ENCODE data around the gene OXNAD1. TPM values are rescaled to one million over a fixed set of nuclear protein-coding genes. Genes with fewer than 3 reads are reported as not detected.

The OXNAD1 gene
- total RNA-seq, 4 donors from 2014 or later: 10.6 to 16.3 (median 12.6) TPM

DNA sequence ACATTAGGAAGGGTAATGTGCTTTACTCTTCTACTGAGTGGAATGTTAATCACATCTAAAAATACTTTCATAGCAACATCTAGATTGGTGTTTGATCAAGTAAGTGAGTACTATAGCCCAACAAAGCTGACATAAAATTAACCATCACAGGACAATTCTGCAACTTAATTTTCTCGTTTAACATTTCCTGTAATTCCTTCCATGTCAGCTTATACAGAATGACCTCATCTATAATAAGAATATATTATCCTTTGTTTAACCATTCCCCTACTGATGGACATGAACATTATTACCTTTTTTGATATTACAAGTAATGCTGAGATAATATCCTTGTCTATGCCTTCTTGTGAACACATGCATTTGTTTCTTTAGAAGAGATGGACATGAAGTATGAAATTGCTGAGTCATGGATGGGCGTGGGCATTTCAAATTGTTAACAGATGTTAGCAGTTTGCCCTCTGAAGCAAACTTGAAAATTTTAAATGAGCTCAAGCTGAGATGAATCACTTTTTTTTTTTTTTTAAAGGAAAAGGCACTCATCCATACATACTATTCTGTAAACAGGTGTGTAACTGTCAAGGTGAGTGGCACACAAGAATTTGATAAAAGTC, 85.1 kb downstream of the OXNAD1 start:
- TF ChIP-seq, protein P1, sequence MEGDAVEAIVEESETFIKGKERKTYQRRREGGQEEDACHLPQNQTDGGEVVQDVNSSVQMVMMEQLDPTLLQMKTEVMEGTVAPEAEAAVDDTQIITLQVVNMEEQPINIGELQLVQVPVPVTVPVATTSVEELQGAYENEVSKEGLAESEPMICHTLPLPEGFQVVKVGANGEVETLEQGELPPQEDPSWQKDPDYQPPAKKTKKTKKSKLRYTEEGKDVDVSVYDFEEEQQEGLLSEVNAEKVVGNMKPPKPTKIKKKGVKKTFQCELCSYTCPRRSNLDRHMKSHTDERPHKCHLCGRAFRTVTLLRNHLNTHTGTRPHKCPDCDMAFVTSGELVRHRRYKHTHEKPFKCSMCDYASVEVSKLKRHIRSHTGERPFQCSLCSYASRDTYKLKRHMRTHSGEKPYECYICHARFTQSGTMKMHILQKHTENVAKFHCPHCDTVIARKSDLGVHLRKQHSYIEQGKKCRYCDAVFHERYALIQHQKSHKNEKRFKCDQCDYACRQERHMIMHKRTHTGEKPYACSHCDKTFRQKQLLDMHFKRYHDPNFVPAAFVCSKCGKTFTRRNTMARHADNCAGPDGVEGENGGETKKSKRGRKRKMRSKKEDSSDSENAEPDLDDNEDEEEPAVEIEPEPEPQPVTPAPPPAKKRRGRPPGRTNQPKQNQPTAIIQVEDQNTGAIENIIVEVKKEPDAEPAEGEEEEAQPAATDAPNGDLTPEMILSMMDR (IDR thresholded peaks at IDR 0.05; ENCODE audit: low read depth): no peak

DNA sequence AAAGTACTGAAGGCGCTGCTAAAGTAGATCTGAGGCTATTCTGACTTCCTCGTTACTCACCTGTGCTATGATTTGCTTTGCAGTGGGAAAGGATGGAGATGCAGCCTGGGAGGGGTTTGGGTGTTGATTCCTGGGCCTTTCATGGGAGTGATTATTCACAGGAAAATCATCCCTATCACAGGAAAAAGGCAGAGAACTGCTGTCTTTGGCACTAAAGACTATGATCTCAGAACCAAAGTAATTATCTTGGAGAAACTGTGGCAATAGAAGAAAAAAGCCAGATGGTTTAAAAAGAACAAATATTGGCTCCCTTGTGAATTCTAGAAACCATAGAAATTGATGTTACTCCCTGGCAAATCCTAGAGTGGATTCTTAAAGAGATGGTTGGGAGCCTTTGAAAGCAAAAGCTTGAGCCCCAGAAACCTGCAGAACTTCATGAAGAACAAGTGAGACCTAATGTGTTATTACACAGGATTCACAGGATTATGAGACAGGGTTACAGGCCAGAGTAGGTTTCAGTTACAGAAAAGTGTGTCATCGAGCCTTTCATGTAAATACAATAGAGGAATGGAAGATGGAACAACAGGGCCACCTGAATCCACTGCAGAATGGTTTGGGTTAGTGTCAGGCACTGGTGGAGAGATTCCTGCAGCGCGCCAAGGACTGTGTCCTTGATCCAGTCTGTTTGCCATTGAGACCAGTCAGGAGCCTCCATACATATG, 85.7 kb downstream of the OXNAD1 start:
- TF ChIP-seq, protein P1 (IDR thresholded peaks at IDR 0.05; ENCODE audit: low read depth): no peak

DNA sequence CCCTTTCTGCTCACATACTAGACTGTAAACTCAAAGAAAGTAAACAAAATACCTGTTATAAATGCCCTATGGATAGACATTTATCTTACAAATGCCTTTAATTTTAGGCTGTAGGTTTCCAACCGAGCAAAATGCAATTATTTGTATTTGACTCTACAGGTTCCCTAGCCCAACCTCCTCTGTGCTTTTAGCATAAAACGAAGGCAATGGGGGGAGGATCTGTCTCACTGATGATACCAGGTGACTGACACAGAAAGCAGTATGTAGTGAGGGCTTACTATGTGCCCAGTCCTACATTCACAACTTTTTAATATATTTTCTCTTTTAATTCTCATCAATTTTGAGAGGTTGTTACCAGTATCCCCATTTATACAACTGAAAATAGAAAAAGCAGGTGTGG, 87.4 kb downstream of the OXNAD1 start:
- TF ChIP-seq, protein P1 (IDR thresholded peaks at IDR 0.05; ENCODE audit: low read depth): no peak

DNA sequence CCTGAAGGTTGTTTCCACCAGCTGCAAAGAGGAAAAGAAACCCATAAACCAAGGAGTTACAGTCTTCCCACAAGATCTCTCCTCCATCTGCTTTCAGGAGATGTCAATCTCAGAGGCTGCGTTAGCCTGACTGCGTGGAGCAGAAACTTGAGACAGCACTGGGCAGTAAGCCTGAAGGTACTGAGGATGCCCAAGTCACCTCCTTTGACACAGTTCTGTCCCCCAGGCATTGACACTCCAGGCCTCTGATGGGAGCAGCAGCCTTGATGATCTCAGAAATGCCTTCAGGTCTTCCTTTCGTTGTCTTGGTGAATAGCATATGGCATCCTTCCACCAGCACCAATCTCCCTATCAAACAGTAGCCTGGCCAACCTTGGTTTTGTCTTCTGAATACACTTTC, 89.3 kb downstream of the OXNAD1 start:
- TF ChIP-seq, protein P1 (IDR thresholded peaks at IDR 0.05; ENCODE audit: low read depth): no peak

Other genes with a start within 250 kb of the OXNAD1 start
- 100 to 1,000 TPM; 728 to 954 (median 831) TPM for gene GALNT15, start 90.5 kb upstream of the OXNAD1 start, total RNA-seq
- 10 to 100 TPM; 22.0 to 68.5 (median 32.9) TPM for gene DPH3, start 269 bp upstream of the OXNAD1 start, total RNA-seq
- gene RFTN1, start 248.5 kb downstream of the OXNAD1 start, total RNA-seq: 100 to 1,000 TPM in 2 of 4 donors, 10 to 100 TPM in 2; 58.1 to 116 (median 97.4) TPM

Measured in subcutaneous adipose tissue (tissue), 4 donors.